T-helper 1 cell treated with Interleukin-12 subunit alpha and Interleukin-12 subunit beta and Interleukin-4 antibody, amounts not matched to agents 30 ng/mL and 1 ng/mL, for 36 hours (primary cell): ENCODE measurements around the gene CNGB1. TPM values are rescaled to one million over a fixed set of nuclear protein-coding genes. Genes with fewer than 3 reads are reported as not detected.
"Not testable (repeated sequence)": the region's sequence is repeated elsewhere in the genome, so short reads cannot be mapped to it uniquely, and the experiment has no call there.

Experiments used
- intact Hi-C: fragments of 100-400 bp; cut with micrococcal nuclease; formaldehyde crosslinking; loops from one replicate; pipeline ENCODE4 v1.15.1; 2024
- total RNA-seq: library from RNA; stranded (reverse); gene quantifications from 2 replicates; pipeline ENCODE4 v1.2.3, GENCODE V29; 2022

CNGB1 gene
- total RNA-seq, 1 donor from 2014 or later = not detected

DNA sequence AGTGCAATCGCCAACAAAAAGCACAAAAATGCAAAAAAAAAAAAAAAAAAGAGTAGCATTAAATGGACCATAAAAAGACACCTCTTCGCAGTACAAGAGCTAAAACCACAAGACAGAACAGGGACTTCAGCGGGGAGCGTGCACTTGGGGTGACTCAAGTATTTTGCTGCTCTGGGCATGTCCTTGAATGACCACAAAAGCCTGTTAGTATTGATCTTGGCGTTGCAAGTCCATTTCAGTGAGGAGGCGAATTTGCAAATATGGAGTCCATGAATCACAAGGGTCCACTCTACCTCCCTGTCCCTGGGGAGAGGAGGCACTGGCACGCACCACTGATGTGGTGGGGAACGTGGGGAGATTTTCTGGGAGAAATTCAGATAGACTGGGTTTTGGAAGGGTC lies 78.9 kb downstream of the CNGB1 start:
- intact Hi-C loops = loop anchor here (10.0 kb wide), 1 partner anchor 317 kb away; no protein-coding TSS in a partner anchor

DNA sequence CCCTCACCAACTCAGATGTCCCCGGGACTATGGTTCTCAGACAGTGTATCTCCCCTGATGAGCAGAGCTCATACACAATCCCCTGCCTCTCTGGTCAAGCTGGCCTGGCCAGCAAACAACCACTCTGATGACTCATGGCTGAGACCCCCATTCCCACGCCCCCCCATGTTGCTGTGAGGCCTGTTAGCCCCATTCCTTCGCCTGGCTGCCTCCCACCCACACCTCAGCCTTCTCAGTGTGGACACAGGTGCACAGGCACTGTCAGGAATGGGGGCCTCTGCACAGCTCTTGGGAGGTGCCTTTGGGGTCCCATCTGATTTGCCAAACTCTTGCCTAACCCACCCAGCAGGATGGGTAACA lies 80.2 kb downstream of the CNGB1 start:
- intact Hi-C loops = loop anchor here (10.0 kb wide), 1 partner anchor 316 kb away; no protein-coding TSS in a partner anchor

DNA sequence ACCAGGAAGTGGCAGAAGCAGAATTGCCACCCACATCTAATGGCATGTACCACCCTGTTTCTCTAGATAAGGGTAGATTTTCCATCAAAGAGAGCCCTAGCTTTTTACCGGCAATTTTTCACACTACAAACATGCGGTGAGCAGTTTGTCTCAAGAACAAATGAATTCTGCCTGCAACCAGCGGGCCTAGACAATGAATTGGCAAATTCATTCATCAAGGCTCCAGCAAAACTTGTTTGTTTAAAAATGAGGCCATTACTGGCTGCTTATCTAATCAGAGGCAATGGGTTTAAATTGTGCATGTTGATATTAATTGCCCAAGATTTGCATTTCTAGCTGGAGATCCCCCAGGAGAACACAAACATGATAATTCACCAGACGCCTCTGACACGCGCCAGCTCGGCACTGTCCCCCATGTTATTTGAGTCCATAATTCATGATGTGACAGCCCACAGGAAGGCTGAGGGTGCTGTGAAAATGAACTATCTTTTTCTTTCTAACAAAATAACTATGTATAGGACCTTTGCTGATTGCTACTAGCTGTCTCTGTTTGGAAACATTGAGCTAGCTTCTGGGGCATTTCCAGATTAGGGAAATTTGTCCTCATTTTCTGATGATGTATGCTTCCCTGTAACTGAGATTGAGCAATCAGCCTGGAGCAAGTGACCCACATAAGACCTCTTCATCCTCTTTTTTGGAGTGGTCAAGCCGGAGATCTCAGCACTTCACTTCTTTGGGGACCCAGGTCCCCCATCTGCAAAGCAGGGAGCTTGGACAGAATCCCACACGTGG lies 80.8 kb downstream of the CNGB1 start:
- intact Hi-C loops = loop anchor here (10.0 kb wide), 1 partner anchor 315 kb away; no protein-coding TSS in a partner anchor

DNA sequence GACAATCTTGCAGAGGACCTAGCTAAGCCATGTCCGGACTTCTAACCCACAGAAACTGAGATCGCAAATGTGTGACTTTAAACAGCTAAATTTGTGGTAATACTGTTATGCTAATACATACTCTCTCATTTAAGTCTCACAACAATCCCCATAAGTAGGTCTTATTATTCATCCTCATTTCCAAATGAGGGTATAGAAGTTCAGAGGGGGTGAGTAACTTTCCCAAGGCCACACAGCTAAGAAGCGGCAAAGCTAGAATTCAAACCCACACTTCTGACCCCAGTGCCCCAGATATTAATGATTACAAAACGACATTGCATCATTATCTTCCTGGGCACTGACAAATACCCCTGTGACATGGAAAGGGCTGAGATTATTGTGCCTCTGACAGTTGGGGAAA lies 81.4 kb downstream of the CNGB1 start:
- intact Hi-C loops = no loop called here

DNA sequence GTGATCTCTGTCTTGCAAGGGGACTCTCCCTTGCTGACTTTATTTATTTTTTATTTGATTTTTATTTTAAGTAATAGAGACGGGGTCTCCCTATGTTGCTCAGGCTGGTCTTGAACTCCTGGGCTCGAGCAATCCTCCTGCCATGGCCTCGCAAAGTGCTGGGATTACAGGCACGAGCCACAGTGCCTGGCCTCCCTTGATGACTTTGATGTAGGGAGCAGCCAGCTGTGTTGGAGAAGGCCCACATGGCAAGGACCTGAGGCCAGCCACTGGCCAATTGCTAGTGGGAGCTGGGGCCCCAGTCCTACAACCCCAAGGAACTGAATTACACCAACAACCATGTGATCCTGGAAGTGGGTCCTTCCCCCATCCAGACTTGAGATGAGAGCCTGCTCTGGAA lies 81.8 kb downstream of the CNGB1 start:
- intact Hi-C loops = no loop called here

DNA sequence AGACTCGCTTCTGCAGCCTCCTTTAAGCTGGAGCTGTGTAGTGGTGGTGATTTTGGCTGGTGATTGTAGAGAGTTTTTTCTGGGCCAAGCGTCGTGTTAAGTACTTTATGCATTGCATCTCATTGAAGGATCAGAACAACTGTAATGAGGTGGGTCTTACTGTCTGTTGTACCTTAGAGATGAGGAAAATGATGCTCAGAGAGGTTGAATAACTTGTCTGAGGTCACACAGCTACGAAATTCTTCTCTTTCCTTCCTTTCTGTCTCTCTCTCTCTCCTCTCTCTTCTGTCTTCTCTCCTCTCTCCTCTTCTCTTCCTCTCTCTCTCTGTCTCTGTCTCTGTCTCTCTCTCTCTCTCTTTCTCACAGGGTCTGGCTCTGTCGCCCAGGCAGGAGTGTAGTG lies 82.8 kb downstream of the CNGB1 start:
- intact Hi-C loops = no loop called here

DNA sequence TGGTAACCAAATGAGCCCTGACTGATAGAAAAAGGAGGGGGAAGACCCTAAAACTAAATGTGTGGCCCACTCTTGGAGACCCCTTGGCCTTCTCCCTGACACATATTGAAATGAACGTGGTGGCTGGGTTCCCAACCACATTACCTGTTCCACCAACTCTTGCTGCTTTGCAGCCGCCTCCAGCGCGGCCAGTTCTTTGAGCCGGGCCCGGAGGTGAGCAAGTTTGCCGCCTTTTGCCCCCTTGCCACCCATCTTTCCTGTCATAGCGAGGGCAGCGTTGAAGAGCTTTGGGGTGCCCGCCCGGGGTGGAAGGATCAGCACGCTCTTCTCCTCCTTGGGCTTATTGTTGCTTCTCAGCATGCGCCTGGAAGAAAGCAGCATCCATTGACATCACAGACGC lies 83.2 kb downstream of the CNGB1 start:
- intact Hi-C loops = no loop called here

DNA sequence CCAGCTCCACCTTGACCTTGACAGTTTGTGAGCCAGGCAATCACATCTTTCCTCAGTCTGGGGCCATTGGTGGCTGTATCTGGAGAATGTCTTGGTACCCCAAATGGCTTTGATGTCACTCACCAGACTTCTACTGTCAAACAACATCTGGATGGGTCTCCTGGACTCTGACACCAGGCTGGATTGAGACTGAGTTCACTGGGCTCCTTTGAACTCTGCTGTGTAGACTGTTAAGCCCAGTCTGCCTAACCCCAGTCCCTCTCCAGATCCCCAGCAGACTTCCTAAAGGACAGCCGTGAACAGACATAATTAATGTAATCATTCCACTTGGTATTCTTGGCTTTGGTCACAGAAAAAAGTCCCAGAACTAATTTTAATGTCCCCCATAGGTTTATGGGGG lies 84.5 kb downstream of the CNGB1 start:
- intact Hi-C loops = no loop called here

DNA sequence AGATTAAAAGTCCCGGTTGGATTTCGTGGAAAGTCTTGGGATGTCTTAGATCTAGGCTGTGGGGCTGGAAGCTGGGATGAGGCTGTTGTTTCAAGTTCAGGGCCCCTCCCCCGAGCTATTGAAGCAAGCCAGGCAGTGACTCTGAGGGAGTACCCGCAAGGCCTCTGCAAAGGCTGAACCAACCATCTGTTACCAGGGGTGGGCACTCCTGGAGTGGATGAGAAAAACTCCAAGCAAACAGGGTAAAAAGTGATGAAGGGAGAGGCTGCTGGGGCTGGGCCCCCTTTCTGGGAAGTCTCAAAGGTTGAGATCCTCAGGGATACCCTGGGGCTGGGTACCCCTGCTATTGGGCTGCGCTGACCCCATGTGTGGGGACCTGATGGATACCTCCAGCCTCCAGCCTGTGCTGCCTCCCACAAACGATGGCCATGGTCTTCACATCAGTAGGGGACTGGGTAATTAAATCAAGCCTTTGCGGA lies 86.2 kb downstream of the CNGB1 start:
- intact Hi-C loops = no loop called here

DNA sequence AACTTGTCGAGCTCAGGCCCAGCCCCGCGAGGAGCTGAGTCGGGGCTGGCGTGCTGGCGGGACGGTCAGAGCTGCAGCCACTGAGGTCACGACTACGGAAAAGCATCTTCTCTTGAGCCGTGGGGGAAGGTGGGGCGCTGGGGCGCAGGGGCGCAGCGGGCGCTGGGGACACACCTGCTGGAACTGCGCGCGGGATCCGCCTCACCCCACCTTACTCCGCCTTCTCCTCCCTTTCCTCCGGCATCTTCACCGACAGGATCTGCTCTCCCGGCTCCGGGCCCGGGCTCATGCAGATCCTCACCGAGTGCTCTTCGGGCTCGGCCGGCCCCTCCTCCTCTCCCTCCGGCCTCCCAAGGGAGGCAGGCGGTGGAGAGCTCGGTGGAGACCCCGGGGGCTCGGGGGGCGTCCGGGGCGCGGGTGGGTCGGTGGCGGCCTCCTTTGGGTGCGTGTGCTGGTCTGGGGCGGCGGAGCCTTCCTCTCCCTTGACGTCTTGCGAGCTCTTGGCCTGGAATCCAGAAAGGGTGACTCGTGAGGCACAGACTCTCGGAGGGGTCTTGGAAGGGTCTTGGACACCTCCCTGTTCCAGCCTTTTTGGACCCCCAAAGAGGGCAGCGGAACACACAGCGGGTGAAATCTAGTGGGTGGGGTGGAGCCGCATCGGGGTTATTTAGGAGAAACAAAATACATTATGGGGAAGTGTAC lies 86.8 kb downstream of the CNGB1 start:
- intact Hi-C loops = no loop called here

DNA sequence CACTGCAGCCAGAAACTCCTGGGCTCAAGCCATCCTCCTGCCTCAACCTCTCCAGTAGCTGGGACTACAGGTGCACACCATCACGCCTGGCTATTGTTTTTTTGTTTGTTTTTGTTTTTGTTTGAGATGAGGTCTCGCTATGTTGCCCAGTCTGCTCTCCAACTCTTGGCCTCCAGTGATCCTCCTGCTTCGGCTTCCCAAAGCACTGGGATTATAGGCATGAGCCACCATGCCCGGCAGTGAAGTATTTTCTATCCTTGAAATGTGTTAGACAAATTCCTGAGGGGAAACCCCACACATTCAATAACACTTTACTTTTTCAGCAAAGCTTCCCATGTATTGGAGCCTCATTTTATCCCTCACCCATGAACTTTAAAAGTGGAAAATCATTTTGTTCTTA lies 87.4 kb downstream of the CNGB1 start:
- intact Hi-C loops = no loop called here

DNA sequence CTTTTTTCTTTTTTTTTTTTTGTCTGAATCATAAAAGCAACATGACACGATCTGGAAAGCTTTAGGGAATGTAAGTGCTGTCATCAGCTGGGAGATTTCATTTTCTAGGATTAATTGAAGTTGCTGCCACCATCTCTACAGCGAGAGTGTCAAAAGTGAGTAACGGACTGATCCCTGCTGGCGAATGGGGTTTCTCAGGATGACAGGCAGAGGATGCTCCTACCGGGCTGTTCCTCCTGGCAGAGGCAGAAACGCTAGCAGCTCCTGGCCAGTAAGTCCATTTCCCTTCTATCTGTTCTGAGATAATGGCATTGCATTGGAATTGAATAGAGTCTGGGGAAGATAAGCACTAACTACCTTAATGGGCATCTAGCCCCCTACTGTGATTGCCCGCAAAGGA lies 88.1 kb downstream of the CNGB1 start:
- intact Hi-C loops = no loop called here

DNA sequence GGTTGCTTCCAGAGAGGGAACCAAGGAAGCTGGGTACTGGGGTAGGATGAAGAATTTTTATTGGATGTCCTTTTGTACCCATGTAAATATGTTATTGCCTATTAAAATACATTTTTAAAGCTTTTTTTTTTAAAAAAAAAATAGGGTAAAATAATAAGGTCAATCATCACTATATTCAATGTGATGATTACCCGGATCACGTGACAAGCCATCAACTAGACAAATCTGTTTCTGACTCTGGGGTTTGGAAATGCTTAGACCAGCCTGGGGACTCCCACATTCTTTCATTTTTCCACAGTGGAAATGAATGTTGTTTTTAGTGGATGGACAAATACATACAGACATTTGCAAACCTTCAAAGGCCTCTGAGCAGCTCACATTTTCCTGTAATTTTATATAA lies 88.7 kb downstream of the CNGB1 start:
- intact Hi-C loops = no loop called here

DNA sequence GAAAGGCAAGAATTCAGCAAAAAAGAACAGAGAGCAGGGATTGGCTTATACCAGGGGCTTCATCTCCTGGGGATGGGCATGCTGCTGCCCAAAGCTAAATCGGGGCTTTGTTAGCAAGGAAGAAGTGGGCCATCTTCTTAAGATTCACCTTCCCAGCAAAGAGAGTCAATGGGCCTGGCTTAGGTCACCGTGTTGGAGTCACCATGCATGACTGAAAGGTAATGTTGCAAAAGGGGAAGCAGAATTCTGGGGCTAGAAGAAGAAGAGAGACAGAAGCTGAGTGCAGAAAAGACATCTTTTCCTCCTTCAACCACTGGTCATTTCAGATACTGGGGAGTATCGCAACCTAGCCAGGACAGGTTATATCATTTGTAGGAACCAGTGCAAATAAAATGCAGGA lies 92.3 kb downstream of the CNGB1 start:
- intact Hi-C loops = no loop called here

DNA sequence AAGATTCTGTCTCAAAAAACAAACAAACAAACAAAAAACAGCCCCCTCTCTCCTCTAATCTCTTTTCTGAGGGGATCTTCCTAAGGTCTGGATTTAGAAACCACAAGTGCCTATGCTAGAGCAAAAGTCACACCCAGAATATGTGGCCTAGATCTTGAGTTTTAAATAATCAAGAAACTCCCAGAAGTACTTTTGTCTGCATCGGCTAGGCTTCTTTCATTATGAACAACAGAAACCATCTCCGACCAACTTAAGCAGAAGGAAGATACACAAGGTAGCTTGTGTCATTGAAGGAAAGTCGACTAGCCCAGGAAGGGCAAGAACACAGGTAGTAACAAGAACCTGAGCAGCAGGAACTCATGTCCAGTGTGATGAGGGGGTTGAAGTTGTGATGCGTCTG lies 94.7 kb downstream of the CNGB1 start:
- intact Hi-C loops = no loop called here

DNA sequence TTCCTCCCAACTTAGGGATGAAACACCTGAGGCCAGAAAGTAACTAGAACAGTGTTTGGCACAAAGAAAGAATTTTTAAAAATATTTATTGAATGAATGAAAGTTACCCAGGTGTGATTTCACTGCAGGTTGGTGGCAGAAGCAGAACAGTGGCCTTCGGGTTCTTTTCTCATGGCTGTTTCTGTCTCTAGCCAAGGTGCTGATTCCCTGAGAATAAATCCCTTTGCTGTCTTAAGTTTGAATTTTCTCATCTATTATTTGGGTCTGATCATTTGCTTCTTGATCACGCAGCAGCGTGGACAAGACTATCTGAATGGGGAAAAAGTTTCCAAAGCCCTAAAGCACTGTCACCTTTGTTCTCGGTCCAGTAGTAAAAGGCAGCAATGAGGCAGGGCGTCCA lies 95.6 kb downstream of the CNGB1 start:
- intact Hi-C loops = no loop called here

DNA sequence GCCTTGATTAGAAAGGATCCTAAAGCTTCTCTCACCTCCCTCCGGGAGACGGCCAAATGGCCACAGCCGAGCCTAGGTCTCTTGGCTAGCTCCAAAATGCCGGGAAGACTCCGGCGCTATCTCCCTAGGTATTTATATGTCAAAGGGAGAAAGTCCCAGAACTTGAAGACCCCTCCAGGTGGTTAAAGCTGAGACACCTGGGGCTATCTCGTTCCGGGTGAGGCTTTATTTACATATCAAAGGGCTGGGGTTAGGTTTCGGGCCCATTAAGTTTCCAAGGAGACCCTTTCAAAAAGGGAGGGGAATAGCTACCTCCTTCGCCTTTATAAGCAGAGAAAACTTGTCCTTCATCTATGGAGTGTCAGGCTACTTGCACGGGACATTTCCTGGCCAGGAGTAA lies 97.7 kb downstream of the CNGB1 start:
- intact Hi-C loops = no loop called here

DNA sequence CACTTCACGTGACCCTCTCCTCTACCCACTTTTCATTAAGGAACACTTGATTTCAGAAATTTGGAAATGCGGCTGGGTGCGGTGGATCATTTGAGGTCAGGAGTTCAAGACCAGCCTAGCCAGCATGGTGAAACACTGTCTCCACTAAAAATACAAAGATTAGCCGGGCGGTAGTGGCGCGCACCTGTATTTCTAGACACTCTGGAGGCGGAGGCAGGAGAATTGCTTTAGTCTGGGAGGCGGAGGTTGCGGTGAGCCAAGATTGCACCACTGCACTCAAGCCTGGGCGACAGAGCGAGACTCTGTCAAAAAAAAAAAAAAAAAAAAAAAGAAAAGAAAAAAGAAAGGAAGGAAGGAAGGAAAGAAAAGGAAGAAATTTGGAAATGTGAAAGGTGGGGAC lies 98.2 kb downstream of the CNGB1 start:
- intact Hi-C loops = not testable (repeated sequence)

DNA sequence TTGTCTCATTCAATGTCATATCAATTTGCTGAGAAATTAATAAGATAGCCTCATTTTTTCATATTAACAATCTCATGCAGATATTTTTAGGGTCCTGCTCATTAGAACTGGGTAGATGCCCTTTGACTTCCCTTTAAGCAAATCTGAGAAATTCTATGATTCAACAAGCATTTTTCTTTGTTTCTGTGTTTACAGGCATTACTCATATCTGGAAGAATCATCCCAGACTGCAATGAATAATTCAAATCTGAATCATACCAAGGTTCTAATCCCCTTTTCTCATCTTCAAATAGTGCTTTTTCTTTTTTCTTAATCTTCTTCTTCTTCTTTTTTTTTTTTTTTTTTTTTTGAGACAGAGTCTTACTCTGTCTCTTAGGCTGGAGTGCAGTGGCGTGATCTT lies 99.5 kb downstream of the CNGB1 start:
- intact Hi-C loops = no loop called here

DNA sequence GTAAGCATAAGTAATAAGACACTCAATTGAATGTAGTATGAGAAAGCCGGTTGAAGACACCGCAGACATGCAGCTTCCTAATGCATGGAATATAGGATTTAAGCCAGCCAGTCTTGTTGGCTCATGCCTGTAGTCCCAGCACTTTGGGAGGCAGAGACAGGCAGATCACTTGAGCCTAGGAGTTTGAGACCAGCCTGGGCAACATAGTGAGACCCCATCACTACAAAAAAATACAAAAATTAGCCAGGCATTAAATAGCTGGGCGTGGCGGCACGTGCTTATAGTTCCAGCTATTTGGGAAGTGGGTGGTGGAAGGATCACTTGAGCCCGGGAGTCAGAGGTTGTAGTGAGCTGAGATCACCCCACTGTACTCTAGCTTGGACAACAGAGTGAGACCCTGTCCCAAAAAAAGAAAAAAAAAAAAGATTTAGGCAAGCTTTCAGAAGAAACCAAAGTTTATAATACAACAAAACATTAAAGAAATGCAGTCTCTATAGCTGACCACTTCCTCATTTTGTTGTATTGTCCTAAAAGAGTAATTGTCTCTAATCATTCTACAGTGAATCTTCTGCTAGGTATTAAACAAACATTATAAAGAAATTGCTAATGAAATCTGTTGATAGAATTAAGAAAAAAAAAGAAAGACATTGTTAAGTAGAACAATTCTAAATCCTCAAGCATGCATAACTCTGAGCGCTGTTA lies 100.0 kb downstream of the CNGB1 start:
- intact Hi-C loops = no loop called here

DNA sequence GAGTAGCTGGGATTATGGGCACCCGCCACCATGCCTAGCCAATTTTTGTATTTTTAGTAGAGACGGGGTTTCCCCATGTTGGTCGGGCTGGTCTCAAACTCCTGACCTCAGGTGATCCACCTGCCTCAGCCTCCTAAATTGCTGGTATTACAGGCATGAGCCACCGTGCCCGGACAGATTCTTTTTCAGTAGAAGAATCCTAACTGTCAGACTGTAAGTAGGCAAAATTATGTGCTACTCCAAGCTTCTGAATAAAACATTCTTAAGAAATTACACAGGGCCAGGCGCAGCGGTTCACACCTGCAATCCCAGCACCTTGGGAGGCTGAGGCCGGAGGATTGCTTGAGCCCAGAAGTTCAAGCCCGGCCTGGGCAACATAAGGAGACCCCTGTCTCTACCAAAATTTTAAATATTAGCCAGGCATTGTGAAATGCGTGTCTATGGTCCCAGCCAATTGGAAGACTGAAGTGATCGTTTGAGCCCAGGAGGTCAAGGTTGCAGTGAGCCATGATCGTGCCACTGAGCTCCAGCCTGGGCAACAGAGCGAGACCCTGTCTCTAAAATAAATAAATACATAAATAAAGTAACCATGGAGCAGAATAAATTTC lies 101.9 kb downstream of the CNGB1 start:
- intact Hi-C loops = loop anchor here (10.0 kb wide), 1 partner anchor 74 kb away; no protein-coding TSS in a partner anchor
